ENCODE data around the gene FSTL4. TPM values are rescaled to one million over a fixed set of nuclear protein-coding genes. Genes with fewer than 3 reads are reported as not detected.
"Not testable (repeated sequence)": the region's sequence is repeated elsewhere in the genome, so short reads cannot be mapped to it uniquely, and the experiment has no call there.

The FSTL4 gene
- total RNA-seq, 1 experiment from 2014 or later: not detected

GRCh38 chr5:133449181-133449580, 163.2 kb downstream of the FSTL4 start:
- no peaks in the 10 kb centered on the region for H4K20me1 ChIP-seq (ENCODE audit: insufficient read depth)
- H3K4me2 ChIP-seq: no peak overlapping the region
- intact Hi-C loops (cut with micrococcal nuclease; ENCODE audit: unreplicated experiment): no loop called here
- H3K9me2 ChIP-seq (ENCODE audit: insufficient read depth): no peaks in the 10 kb centered on the region
- POLR2A ChIA-PET (ENCODE audit: unreplicated experiment): no interaction called here
- no peaks in the 10 kb centered on the region for H3F3A ChIP-seq (ENCODE audit: insufficient read depth, low read depth)
- H3K36me3 ChIP-seq (ENCODE audit: low read depth): no peaks in the 10 kb centered on the region
- TF ChIP-seq CTCF (conservative IDR thresholded peaks at IDR 0.05) (no peak), EZH2 (IDR thresholded peaks at IDR 0.05; ENCODE audit: low read depth) (no peak)
- H3K4me3 ChIP-seq: no peak overlapping the region
- CTCF ChIA-PET: no interaction called here
- H3K79me2 ChIP-seq (ENCODE audit: low read depth): no peaks in the 10 kb centered on the region
- no TSS peak for BruUV-seq (replicated peaks)
- H3K4me1 ChIP-seq (replicated peaks; ENCODE audit: insufficient read depth): no peaks in the 10 kb centered on the region
- H3K9me3 ChIP-seq (ENCODE audit: insufficient read depth, low read depth): no peaks in the 10 kb centered on the region
- DNase-seq: no peak
- H3K27ac ChIP-seq: no peak overlapping the region
- H2AFZ ChIP-seq: no peak overlapping the region
- H3K27me3 ChIP-seq (ENCODE audit: insufficient read depth, low read depth): no peaks in the 10 kb centered on the region

GRCh38 chr5:133446440-133446839, 165.9 kb downstream of the FSTL4 start:
- no peaks in the 10 kb centered on the region for H3K27me3 ChIP-seq (ENCODE audit: insufficient read depth, low read depth)
- H3K4me3 ChIP-seq: no peak overlapping the region
- no peaks in the 10 kb centered on the region for H3K9me3 ChIP-seq (ENCODE audit: insufficient read depth, low read depth)
- H3K4me2 ChIP-seq: no peak overlapping the region
- no peaks in the 10 kb centered on the region for H3K79me2 ChIP-seq (ENCODE audit: low read depth)
- POLR2A ChIA-PET (ENCODE audit: unreplicated experiment): no interaction called here
- H4K20me1 ChIP-seq (ENCODE audit: insufficient read depth): no peaks in the 10 kb centered on the region
- no peaks in the 10 kb centered on the region for H3F3A ChIP-seq (ENCODE audit: insufficient read depth, low read depth)
- H2AFZ ChIP-seq: no peak overlapping the region
- TF ChIP-seq EZH2 (IDR thresholded peaks at IDR 0.05; ENCODE audit: low read depth) (no peak), CTCF (conservative IDR thresholded peaks at IDR 0.05) (no peak)
- H3K4me1 ChIP-seq (replicated peaks; ENCODE audit: insufficient read depth): no peaks in the 10 kb centered on the region
- CTCF ChIA-PET: no interaction called here
- H3K27ac ChIP-seq: no peak overlapping the region
- DNase-seq: no peak
- H3K36me3 ChIP-seq (ENCODE audit: low read depth): no peaks in the 10 kb centered on the region
- no TSS peak for BruUV-seq (replicated peaks)
- intact Hi-C loops (cut with micrococcal nuclease; ENCODE audit: unreplicated experiment): no loop called here
- no peaks in the 10 kb centered on the region for H3K9me2 ChIP-seq (ENCODE audit: insufficient read depth)

- no peak for DNase-seq
- no peaks in the 10 kb centered on the region for H3K4me1 ChIP-seq (replicated peaks; ENCODE audit: insufficient read depth)
- POLR2A ChIA-PET (ENCODE audit: unreplicated experiment): no interaction called here
- no peak overlapping the region for H3K4me2 ChIP-seq
- H3F3A ChIP-seq (ENCODE audit: insufficient read depth, low read depth): no peaks in the 10 kb centered on the region
- no peaks in the 10 kb centered on the region for H3K9me3 ChIP-seq (ENCODE audit: insufficient read depth, low read depth)
- H3K79me2 ChIP-seq (ENCODE audit: low read depth): no peaks in the 10 kb centered on the region
- TF ChIP-seq EZH2 (IDR thresholded peaks at IDR 0.05; ENCODE audit: low read depth) (no peak), CTCF (conservative IDR thresholded peaks at IDR 0.05) (no peak)
- no peak overlapping the region for H2AFZ ChIP-seq
- no peaks in the 10 kb centered on the region for H3K36me3 ChIP-seq (ENCODE audit: low read depth)
- CTCF ChIA-PET: no interaction called here
- H3K9me2 ChIP-seq (ENCODE audit: insufficient read depth): no peaks in the 10 kb centered on the region
- H3K27me3 ChIP-seq (ENCODE audit: insufficient read depth, low read depth): no peaks in the 10 kb centered on the region
- BruUV-seq (replicated peaks): no TSS peak
- intact Hi-C loops (cut with micrococcal nuclease; ENCODE audit: unreplicated experiment): no loop called here
- no peak overlapping the region for H3K27ac ChIP-seq
- H3K4me3 ChIP-seq: no peak overlapping the region
- no peaks in the 10 kb centered on the region for H4K20me1 ChIP-seq (ENCODE audit: insufficient read depth)
Observed at GRCh38 chr5:133445744-133446143, 166.6 kb downstream of the FSTL4 start.

- H3K27me3 ChIP-seq (ENCODE audit: insufficient read depth, low read depth); CTCF ChIA-PET; H3K4me1 ChIP-seq (replicated peaks; ENCODE audit: insufficient read depth); H3K9me3 ChIP-seq (ENCODE audit: insufficient read depth, low read depth); intact Hi-C loops (cut with micrococcal nuclease; ENCODE audit: unreplicated experiment); H3K4me2 ChIP-seq; H3K36me3 ChIP-seq (ENCODE audit: low read depth); H3K4me3 ChIP-seq; H3K9me2 ChIP-seq (ENCODE audit: insufficient read depth); H3K79me2 ChIP-seq (ENCODE audit: low read depth); H4K20me1 ChIP-seq (ENCODE audit: insufficient read depth); H2AFZ ChIP-seq; DNase-seq; POLR2A ChIA-PET (ENCODE audit: unreplicated experiment); BruUV-seq (replicated peaks); H3K27ac ChIP-seq; H3F3A ChIP-seq (ENCODE audit: insufficient read depth, low read depth): not testable (repeated sequence)
Observed at GRCh38 chr5:133445204-133445603, 167.1 kb downstream of the FSTL4 start.
